Measurements from ENCODE around the gene GOLM1.
A peak's percentile ranks its signal among the peaks of the same experiment; 100 is the strongest.
"Not testable (repeated sequence)": the region's sequence is repeated elsewhere in the genome, so short reads cannot be mapped to it uniquely, and the experiment has no call there.

The GOLM1 gene

DNA sequence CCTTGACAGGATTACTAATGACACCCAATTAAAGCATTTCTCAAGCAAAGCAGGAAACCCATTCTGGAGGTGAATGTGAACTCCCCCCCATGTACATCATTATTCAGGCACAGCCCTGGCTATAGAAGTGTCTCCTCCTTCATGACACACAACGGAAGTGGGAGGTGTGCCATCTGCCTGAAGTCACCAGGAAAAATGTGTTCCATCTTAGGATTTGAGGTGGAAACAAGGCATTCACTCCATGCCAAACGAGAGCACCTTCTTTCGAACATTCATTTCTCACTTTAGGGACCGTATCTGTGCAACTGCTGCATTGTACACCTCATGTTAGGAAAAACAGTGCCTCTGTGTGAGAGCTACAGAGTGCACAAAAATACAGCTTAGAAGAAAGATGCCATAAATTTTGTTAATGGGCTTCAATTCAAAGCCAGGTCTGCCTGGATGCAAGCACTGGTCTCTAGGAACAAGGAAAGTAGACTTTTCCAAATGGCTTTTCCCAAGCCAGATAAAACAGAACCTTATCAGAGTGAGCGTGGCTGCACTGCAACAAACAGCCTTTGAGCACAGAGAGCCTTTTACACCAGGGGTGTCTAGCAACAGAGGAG is 19.4 kb downstream of the GOLM1 start:
- DNase-seq = no peak

DNA sequence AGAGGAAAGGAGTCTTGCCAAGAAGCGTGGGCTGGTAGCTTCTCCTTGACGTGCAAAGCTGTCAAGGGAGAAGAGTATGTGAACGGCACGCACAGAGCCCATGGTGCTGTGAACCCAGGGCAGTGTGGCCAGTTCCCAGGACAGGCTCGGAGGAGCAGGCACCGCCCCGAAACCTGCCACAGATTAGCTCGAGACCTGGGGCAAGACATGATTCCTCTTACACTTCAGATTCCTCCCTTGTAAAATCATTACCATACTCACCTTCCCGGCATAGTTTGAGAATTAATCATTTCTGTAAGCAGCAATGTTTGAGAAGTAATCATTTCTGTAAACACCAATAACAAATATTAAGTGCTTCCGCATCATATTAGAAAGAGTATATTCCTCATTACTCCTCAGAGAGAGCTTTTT is 19.9 kb downstream of the GOLM1 start:
- DNase-seq = no peak

DNA sequence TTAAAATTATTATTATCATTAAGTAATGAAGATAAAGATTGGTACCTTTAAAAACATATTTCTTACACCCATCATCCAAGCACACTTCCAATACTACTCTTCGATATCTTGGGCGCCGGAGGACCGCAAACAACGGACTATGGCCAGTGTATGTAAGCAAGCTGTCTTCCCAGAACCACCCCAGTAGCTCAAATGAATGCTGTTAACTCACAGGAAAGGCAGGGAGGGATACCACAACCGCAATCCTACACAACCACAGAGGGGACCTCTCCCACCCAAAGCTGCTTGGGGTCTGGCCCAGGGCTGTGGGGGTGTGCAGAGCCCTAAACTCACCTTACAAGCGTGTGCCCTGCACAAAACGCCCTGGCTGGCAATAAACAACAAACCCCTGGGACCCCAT is 20.6 kb downstream of the GOLM1 start:
- no peak for DNase-seq

DNA sequence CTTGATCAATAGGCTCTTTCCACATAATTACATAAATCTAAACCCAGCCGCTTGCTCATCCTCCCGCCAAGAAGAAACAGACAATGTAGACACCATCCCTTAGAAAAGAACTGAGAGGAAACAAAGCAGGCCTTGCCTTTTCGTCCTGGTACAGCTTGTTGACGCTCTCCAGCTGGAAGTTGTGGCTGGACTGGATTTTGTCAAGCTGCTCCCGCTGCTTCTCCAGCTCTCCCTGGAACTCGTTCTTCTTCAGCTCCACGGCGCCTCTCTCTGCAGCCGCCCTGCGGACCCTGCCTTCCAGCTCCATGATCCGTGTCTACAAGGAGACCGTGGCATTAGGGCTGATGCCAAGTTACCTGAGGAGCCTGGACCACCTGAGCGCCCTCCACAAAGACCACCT is 22.1 kb downstream of the GOLM1 start:
- no peak for DNase-seq

DNA sequence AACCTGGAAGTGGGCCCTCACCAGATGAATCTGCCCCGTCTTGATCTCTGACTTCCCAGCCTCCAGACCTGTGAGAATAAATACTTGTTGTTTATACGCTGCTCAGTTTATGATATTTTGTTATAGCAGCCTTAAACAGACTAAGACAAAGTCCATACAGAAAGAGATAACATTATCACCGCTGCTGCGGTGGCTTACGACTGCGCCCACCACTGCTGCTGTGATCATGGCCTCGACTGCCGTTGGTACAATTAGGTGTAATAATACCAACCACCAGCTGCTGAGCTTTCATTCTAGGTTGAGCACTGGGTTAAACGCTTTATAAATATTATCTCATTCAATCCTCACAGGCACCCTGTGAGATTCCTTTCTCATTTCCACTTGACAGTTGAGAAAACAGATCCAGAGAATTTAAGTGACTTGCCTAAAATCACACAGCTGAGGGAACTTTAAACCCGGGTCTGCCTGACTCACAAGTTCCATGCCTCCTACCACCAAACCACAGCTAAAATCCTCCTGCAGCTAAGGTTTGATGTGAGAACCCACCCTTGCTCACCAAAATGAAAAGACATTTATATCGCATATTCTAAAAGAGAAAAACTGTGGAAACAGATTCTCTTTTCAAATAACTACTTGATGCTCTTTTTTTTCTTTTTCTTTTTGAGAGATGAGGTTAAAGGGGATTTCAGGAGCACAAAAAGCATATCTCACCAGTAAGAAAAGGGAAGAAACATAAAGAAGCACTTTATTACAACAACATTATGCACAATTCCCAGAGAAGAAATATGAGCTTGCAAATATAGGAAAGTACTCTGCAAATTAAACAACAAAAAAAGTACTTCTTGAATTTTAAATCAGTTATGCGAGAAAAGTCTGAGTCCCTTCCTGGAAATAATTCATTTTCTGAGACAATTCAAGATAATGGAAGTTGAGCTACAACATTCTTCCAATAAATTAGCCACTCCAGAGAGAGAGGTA is 23.9 kb downstream of the GOLM1 start:
- DNase-seq = no peak

DNA sequence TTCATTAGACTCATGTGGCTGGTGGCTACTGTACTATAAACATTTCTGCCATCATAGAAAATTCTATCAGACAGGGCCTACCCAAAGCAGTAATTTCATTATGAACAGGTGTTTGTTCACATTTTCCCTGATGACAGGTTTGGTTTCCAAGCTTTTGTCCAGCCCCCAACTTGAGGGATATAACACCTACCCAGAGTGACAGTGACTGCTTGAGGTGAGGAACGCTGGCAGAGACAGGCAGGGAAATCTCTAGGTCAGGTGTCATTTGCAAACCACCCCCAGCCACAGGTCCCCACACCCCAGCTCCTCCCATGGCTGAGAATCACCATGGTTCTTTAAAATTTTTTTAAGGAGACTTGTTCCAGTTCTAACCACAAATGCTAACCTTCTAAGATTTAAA is 25.5 kb downstream of the GOLM1 start:
- no peak for DNase-seq

DNA sequence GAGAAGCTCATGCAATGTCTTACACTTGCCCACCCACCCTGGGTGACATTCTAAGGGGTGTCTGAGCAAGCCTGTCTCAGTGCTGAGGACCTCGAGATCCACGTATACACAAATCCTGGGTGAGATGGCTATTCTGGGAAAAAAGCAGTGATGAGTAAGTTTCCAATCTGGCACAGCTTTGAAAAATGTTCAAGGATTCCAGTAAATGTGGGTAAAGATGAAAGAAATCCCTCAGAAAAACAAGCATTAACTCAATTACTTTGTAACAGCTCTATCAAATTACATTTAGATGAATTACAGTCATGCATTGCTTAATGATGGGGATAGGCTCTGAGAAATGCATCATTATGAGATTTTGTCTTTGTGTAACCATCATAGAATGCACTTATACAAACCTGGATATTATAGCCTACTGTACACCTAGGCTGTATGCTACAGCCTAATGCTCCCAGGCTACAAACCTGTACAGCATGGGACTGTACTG is 26.9 kb downstream of the GOLM1 start:
- DNase-seq = no peak

DNA sequence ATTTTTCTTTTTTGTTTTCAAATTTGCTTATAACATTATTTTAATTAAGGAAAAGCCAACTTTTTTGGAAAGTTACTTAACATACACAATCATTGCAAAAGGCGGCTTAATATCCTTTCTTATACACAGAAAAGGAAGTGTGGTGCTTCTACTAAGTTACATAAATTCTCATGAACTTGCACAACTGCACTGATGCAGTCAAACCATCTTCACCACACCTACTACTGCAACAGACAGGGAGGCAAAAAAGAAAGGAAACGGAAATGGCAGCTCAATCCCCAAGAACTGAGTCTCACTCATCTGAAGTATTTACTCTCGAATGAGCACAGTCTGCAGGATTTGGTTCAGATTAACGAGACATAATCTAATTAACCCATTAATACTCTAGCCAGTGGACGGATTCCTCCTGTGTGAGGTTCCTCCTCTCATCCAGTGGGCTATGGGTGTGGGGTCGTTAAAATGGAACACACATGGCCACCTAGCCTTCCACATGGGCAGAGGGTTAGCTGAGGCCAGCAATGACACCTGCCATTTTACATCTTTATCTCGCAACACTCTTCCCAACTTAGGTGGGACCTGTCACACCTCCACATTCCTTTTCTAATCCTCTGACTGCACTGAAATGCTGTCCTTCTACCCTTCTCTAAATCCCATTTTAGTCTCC is 30.0 kb downstream of the GOLM1 start:
- DNase-seq = no peak

DNA sequence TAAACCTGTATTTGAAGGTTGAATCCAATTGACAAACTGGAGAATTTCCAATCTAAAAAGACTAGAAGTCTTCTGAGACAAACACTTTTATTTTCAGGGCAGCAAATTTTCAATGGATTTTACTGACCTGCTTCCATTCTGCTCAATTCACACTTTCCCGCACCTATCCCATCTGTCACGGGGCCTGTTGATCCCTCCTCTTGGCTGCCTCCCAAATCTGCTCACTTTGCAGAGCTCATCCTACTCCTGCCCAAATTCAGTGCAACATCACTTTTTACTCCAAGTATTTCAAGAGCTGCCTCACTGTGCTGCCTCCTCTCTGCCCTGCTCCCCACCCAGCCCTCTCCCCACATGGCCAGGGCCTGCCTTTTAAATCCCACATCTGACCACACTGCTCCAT is 35.1 kb downstream of the GOLM1 start:
- DNase-seq = no peak

DNA sequence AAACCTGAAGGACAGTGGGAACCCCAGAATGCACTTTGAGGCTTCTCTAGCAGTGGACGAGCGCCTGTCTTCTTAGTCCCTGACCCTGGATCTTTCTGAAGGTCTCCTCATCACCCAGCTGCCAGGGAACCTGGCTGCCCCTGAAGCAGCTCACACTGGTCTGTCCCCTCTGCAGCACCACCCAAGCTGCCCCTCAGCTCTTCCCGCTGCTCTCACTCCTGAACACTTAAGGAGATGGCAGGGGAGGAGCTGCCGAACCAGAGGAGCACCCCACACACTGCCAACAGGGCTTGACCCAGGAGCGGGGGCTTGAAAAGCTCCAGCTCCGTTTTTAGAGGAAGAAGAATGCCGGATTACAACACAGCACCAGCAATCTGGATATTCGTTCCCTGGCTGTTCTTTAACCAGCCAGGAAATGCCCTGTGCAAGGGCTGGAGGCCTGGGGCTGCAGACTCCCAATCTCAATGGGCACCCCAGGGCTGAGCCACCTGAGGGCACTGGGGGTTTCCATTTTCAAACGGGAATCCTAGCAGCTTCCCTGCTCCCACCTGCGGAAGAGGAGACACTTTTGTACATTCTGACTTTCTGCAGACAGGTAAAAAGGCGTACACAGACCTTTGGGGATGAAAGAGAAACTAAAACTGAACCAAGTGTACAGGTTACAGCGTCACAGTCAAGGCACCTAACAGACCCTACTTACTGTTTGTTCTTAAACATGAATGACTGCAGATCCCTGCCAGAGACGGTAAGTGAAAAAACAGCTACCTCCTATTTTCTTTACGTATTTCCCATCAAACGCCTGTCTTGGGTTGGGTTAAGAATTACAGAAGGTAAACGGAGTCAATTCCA is 36.3 kb downstream of the GOLM1 start:
- DNase-seq = no peak

DNA sequence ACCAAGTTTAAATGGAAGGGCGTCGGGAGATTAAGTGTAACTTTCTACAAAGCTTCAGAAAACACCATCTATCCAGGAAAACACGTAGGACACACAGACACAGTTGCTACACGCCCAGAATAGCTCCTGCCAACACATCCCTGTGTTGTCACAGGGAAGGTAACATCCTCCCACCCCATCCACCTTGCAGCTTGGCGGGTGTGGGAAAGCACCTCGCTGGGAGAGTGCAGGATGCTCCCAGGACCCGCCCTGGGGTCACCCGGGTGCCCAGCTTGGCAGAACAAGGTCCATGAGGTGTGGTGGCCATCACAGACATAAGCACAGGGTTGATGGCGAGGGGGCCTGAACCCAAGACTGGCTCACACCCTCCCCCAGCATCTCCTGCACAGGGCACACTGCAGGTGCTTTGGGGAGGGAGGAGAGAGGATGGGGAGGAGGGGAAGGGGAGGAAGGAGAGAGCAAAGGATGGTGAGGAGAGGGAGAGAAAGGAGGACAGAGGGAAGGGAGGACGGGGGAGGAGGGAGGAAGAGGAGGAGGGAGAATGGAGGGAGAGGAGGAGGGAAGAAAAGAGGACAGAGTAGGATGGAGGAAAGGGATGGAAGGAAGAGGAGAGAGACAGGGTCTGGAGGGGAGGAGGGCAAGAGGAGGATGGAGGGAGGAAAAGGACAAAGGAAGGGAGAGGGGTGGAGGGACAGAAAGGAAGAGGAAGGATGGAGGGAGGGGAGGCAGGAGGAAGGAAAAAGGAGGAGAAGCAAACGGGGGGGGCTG is 37.2 kb downstream of the GOLM1 start:
- DNase-seq = no peak

DNA sequence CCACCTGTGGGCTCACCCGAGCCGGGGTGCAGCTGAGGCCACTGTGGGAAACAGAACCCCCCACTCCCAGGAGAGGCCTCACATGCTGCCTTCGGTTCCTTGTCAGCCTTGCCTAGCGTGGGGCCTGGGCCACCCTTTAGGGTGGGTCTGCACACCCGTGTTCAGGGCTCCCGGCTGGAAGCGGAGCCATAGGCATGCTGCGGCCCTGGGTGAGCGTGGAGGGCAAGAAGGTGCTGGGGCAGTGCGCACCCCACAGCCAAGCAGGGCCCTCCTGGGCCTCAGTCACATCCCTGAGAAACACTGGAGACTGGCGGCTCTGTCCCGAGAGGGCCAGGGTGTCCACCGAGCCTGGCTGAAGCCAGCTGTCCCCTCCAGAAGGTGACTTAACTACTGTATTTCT is 41.9 kb downstream of the GOLM1 start:
- no peak for DNase-seq

DNA sequence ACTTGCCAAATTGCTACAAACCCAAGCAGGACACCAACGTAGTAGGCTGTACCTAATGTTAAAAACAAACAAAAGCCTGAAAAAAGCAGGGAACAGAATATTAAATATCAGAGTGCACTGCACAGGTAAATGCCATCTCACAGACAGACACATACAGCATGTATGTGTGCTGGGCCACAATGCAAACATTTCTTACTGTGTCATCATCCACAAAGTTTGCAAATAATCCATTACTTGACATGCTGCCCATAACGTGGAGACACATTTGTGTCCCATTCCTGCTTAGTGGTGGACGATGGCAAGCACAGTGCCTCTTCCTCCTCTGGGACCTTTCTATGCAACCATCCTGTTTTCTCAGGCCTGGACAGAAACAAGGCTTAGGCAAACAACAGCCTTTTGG is 44.7 kb downstream of the GOLM1 start:
- no peak for DNase-seq

DNA sequence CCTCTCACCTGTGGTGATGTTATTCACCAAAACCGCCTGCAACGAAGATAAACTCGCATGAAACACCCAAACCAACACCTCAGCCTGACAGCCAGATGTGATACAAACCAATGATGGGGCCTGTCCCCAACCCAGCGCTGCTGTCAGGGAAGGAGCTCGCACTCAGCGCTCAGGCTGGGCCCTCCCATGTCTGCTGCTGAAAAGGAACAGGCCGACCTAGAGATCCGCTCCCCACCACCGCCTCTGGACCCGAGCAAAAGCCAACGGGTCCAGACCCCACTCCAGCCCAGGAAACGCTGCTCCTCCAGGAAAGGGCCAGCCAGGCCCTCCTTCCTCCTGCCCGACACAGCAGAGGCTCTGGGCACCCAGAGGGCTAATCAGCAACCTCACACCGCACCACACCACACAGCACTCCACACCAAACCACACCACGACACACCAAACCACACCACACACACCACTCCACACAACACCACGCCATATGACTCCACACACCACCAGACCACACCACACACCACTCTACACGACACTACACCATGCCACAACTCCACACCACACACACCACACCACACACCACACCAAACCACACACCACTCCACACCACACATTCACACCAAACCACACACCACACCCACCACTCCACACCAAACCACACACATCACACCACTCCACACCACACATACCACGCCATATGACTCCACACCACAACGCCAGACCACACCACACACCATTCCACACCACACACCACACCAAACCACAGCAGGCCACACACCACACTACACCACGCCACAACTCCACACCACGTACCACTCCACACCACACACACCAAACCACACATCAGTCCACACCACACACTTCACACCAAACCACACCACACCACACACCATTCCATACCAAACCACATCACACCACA is 46.5 kb downstream of the GOLM1 start:
- DNase-seq = peak in 1 of 2 donors; percentile 7

DNA sequence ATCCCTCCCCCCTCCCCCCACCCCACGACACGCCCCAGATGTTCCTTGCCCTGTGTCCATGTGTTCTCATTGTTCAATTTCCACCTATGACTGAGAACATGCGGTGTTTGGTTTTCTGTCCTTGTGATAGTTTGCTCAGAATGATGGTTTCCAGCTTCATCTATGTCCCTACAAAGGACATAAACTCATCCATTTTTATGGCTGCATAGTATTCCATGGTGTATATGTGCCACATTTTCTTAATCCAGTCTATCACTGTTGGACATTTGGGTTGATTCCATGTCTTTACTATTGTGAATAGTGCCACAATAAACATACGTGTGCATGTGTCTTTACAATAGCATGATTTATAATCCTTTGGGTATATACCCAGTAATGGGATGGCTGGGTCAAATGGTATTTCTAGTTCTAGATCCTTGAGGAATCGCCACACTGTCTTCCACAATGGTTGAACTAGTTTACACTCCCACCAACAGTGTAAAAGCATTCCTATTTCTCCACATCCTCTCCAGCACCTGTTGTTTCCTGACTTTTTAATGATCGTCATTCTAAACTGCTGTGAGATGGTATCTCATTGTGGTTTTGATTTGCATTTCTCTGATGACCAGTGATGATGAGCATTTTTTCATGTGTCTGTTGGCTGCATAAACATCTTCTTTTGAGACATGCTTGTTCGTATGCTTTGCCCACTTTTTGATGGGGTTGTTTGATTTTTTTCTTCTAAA is 51.2 kb downstream of the GOLM1 start:
- not testable (repeated sequence) for DNase-seq

DNA sequence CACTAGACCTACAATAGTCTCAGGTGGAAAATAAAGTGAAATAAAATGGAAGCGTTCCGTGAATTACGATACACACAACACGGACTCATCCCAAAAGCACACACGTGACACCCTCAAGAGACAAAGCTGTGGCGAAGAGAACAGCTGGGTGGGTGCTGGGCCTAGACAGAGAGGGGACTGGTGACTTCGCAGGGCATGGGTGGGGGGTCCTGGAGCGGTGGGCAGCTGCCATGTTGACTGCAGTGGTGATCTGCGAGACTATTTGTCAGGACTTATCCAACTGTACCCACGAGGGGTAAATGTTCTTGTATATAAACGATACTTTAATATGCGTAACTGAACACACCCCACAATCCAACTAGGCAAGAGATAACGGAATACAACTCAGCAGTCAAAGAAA is 52.0 kb downstream of the GOLM1 start:
- no peak for DNase-seq

DNA sequence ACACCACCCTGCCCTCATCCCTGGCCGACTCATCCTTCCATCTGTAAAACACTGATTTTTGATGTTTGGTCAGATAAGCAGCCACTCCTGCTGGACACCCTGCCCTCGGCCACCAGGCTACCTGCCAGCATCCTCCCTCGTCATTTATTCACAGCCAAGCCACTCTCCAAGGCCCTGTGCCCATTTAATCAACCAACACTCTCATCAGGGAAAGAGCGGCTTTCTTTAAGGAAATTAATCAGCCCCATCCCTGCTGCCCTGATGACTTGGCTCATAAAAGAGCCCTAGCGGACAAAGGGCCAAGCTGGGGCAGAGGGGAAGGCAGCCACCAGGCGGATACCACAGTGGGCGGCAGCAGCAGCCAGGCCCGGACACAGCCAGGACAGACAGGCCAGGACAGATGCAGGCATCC is 52.4 kb downstream of the GOLM1 start:
- DNase-seq = no peak

DNA sequence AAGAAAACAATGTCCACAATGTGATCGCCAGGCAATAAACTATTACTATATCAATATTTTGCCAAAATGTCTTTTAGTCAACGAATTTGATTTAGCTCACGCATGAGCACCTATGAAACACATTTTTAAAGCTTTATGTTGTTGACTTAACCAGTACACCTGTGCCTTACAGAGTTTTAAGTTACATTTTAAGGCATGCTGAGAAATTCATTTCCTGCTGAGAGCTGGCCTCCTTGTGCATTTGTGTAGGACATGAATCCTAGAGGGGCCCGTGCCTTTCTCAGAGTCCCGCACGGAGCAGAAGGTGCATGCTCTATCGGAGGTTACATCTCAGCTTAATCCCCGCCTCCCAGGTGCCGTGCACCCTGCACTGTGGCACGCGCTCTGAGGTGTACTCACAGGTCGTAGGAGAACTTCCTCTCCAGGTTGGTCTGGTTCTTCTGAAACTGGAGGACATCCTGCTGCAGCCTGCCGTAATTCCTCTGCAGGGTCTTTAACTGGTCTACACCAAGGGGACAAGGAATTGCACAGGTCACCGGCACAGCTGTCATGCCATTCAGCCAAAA is 53.2 kb downstream of the GOLM1 start:
- no peak for DNase-seq

DNA sequence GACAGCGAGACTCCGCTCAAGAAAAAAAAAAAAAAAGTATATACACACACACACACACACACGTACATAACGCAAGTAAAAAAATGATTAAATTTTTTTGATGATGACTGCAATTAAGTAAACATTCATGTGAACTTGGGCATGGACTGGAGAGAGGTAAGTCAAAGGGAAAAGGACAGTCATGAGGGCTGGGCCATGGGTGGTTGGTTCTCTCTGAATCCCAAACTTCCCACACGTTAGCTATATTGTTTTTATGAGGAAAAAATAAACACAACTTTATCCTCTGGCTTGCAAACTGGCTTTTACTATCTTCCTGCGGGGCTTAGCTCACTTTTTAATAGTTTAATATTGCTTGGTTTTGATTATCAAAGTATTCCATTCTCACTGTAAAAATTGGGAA is 53.7 kb downstream of the GOLM1 start:
- DNase-seq = no peak

DNA sequence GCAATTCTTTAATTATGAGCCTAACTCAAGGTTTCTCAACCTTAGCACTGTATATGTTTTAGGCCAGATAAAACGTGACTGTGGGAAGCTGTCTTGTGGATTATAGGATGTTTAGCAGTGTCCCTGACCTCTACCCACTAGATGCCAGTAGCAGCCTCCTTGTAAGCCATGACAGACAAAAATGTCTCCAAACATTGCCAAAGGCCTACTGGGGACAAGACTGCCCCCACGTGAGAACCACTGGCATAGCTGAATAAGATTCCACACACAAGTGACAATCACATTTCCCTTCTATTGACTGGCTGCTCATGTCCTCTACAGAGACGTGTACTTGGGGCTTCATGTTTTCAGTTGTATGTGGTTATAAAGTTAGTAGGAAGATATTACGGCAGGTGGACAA is 55.4 kb downstream of the GOLM1 start:
- DNase-seq = no peak
